Measurements from ENCODE around the gene AMER2. TPM values are rescaled to one million over a fixed set of nuclear protein-coding genes. Genes with fewer than 3 reads are reported as not detected.

Gene AMER2
- total RNA-seq, 2 donors from 2014 or later = 0.18 to 0.34 TPM

DNA sequence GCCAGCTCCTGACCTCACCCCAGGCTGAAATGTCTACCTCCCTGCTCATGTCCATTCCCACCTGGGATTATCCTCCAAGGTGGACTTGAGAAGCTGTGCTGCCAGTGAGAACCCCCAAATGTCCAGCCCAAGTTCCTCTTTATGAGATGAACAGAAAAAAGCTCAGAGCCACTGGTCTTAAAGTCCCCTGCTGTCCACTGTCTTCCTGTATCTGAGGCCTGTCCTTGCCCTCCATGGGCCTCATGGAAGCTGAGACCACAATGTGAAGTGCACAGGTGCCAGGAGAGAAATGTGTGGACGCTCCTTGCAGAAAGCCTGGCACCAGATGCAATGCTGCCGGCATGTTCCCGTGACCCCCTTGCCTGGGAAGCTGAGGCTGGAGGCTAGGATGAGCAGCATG, 3.3 kb upstream of the AMER2 start:
- H3K4me1 ChIP-seq (replicated peaks) = no peaks in the 10 kb centered on the region
- no peak for TF ChIP-seq POLR2A (IDR thresholded peaks at IDR 0.05)
- no peak for TF ChIP-seq POLR2AphosphoS5 (IDR thresholded peaks at IDR 0.05)
- TF ChIP-seq, protein P1, sequence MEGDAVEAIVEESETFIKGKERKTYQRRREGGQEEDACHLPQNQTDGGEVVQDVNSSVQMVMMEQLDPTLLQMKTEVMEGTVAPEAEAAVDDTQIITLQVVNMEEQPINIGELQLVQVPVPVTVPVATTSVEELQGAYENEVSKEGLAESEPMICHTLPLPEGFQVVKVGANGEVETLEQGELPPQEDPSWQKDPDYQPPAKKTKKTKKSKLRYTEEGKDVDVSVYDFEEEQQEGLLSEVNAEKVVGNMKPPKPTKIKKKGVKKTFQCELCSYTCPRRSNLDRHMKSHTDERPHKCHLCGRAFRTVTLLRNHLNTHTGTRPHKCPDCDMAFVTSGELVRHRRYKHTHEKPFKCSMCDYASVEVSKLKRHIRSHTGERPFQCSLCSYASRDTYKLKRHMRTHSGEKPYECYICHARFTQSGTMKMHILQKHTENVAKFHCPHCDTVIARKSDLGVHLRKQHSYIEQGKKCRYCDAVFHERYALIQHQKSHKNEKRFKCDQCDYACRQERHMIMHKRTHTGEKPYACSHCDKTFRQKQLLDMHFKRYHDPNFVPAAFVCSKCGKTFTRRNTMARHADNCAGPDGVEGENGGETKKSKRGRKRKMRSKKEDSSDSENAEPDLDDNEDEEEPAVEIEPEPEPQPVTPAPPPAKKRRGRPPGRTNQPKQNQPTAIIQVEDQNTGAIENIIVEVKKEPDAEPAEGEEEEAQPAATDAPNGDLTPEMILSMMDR (IDR thresholded peaks at IDR 0.05) = no peak
- intact Hi-C loops (cut with DNase I) = no loop called here
- H3K27ac ChIP-seq = no peak overlapping the region
- no peaks in the 10 kb centered on the region for H3K9me3 ChIP-seq
- peaks cover 8% of the 10 kb centered on the region for H3K27me3 ChIP-seq (replicated peaks; ENCODE audit: insufficient read depth)
- no peak for DNase-seq (ENCODE audit: low spot score)
- 92% methylated on average over 3 of the region's 3 CpGs for WGBS
- no peak overlapping the region for H3K4me3 ChIP-seq
- no peaks in the 10 kb centered on the region for H3K36me3 ChIP-seq

DNA sequence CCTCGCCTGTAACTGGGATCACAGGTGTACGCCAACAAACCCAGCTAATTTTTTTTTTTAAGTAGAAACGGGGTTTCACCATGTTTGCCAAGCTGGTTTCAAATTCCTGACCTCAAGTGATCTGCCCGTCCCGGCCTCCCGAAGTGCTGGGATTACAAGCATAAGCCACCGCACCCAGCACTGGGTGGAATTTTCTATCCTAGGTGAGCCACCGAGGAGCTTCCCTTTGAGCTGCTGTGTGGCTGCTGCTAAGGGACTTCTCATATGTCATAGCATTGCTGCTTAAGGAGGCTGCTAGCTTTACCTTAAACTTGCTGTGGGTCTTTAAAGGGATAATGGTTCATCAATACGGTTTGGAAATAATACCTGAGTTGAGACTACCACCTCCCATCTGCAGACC, 2.9 kb upstream of the AMER2 start:
- Histone ChIP-seq H3K4me1 (replicated peaks) (no peaks in the 10 kb centered on the region), H3K36me3 (no peaks in the 10 kb centered on the region), H3K9me3 (no peaks in the 10 kb centered on the region), H3K4me3 (no peak overlapping the region), H3K27me3 (replicated peaks; ENCODE audit: insufficient read depth) (peaks cover 11% of the 10 kb centered on the region), H3K27ac (no peak overlapping the region)
- intact Hi-C loops (cut with DNase I) = no loop called here
- no peak for DNase-seq (ENCODE audit: low spot score)
- WGBS = 67% methylated on average over 9 of the region's 9 CpGs
- TF ChIP-seq POLR2AphosphoS5 (IDR thresholded peaks at IDR 0.05) (no peak), POLR2A (IDR thresholded peaks at IDR 0.05) (no peak)
- TF ChIP-seq, protein P1 (IDR thresholded peaks at IDR 0.05) = no peak

DNA sequence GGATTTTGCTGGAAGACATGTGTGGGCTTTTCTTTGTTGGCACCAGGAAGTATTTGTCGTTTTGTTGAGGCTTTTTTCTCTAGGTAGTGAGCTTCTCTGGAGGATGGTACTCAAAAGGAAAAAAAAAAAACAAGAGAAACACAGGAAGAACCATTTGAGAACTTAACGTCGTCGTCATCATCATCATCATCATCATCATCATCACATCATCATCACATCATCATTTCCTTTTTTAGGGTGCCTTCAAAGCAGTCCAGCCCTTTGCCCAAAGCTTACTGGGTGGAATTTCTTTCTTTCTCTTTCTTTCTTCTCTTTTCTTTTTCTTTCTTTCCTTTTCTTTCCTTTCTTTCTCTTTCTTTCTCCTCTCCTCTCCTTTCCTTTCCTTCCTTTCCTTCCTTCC, 2.2 kb upstream of the AMER2 start:
- Histone ChIP-seq H3K4me3 (no peak overlapping the region), H3K27ac (no peak overlapping the region), H3K9me3 (no peaks in the 10 kb centered on the region), H3K36me3 (no peaks in the 10 kb centered on the region), H3K4me1 (replicated peaks) (no peaks in the 10 kb centered on the region), H3K27me3 (replicated peaks; ENCODE audit: insufficient read depth) (peaks cover 11% of the 10 kb centered on the region)
- 51% methylated on average over 4 of the region's 4 CpGs for WGBS
- no peak for TF ChIP-seq POLR2AphosphoS5 (IDR thresholded peaks at IDR 0.05)
- no peak for TF ChIP-seq POLR2A (IDR thresholded peaks at IDR 0.05)
- TF ChIP-seq, protein P1 (IDR thresholded peaks at IDR 0.05) = no peak
- no peak for DNase-seq (ENCODE audit: low spot score)
- intact Hi-C loops (cut with DNase I) = no loop called here

DNA sequence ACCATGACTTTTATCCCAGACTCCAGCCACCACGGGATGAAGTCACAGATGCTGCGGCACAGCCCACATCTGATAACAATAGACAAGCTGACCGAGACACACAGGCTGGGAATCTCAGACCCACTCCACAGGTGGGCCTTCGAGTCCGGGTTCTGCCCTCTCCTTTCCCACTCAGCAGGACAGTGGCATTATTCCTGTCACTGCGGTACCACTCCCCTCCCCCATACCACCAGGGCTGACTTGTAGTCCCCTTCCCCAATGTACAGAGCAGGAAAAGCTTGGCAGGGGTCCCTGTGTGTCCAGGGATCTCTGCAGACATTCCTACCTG, 179 bp upstream of the AMER2 start:
- Histone ChIP-seq H3K27ac (no peak overlapping the region), H3K4me1 (replicated peaks) (no peaks in the 10 kb centered on the region), H3K27me3 (replicated peaks; ENCODE audit: insufficient read depth) (peaks cover 11% of the 10 kb centered on the region), H3K9me3 (no peaks in the 10 kb centered on the region), H3K4me3 (no peak overlapping the region), H3K36me3 (no peaks in the 10 kb centered on the region)
- DNase-seq (ENCODE audit: low spot score) = no peak
- TF ChIP-seq, protein P1 (IDR thresholded peaks at IDR 0.05) = no peak
- no peak for TF ChIP-seq POLR2A (IDR thresholded peaks at IDR 0.05)
- no peak for TF ChIP-seq POLR2AphosphoS5 (IDR thresholded peaks at IDR 0.05)
- intact Hi-C loops (cut with DNase I) = no loop called here
- WGBS = 47% methylated on average over 6 of the region's 6 CpGs

DNA sequence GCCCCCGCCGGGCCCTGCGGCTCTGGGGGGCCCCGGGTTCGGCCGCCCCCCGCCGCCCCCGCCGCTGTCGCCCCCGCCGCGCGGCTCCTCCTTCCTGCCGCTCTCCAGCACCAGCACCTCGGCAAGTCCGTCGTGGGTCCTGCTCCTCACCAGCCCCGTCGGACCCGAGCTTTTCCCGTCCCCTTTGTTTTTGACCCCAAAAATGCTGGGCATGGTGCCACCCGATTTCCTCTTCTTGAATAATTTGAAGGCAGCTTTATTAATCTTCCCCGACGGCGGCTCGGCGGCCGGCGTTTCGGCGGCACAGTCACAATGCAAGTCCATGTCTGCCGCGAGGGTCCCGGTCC, 945 bp downstream of the AMER2 start:
- Histone ChIP-seq H3K27me3 (replicated peaks; ENCODE audit: insufficient read depth) (peaks cover 11% of the 10 kb centered on the region), H3K4me1 (replicated peaks) (no peaks in the 10 kb centered on the region), H3K27ac (no peak overlapping the region), H3K4me3 (peak overlapping the region; percentile 21 to 34), H3K36me3 (no peaks in the 10 kb centered on the region), H3K9me3 (no peaks in the 10 kb centered on the region)
- no peak for DNase-seq (ENCODE audit: low spot score)
- intact Hi-C loops (cut with DNase I) = no loop called here
- TF ChIP-seq, protein P1 (IDR thresholded peaks at IDR 0.05) = no peak
- no peak for TF ChIP-seq POLR2AphosphoS5 (IDR thresholded peaks at IDR 0.05)
- no peak for TF ChIP-seq POLR2A (IDR thresholded peaks at IDR 0.05)
- WGBS = 1% methylated on average over 33 of the region's 36 CpGs
